ENCODE data around the gene LRIG2.
A peak's percentile ranks its signal among the peaks of the same experiment; 100 is the strongest.

The LRIG2 gene

GRCh38 chr1:113170519-113170918 lies 97.5 kb downstream of the LRIG2 start:
- no peaks in the 10 kb centered on the region for H3K36me3 ChIP-seq (ENCODE audit: control insufficient read depth in 1 of 2, insufficient read depth in 2 of 2, low read depth in 1 of 2, low read length in 2 of 2)
- 76% methylated on average over 4 of the region's 4 CpGs for WGBS
- H3K4ac ChIP-seq (ENCODE audit: low read depth in 1 of 2, low read length in 2 of 2): no peak overlapping the region
- no peak overlapping the region for H3K9ac ChIP-seq (ENCODE audit: low read length)
- H2AFZ ChIP-seq (ENCODE audit: low read depth, low read length): no peak overlapping the region
- no peak overlapping the region for H2BK12ac ChIP-seq (ENCODE audit: low read length in 2 of 2)
- no peak overlapping the region for H2BK15ac ChIP-seq (ENCODE audit: low read depth, poor library complexity, severe bottlenecking)
- H3K14ac ChIP-seq (ENCODE audit: low read length in 2 of 2): peak overlapping the region in 1 of 2 experiments; percentile 70
- H3K9me3 ChIP-seq (ENCODE audit: control insufficient read depth, low read length): peaks cover 21% of the 10 kb centered on the region
- no peak overlapping the region for H2BK5ac ChIP-seq (ENCODE audit: low read depth, low read length, poor library complexity, severe bottlenecking)
- H3K18ac ChIP-seq (ENCODE audit: low read depth in 1 of 2, low read length in 2 of 2): no peak overlapping the region
- no peaks in the 10 kb centered on the region for H3K79me1 ChIP-seq (replicated peaks; ENCODE audit: low read length, poor library complexity, severe bottlenecking)
- H2AK5ac ChIP-seq (ENCODE audit: low read length, severe bottlenecking): no peak overlapping the region
- no peak overlapping the region for H3K23ac ChIP-seq (ENCODE audit: low read length in 2 of 2)
- H3K4me2 ChIP-seq (ENCODE audit: low read length, poor library complexity, severe bottlenecking): no peak overlapping the region
- H3K4me1 ChIP-seq (ENCODE audit: control insufficient read depth, insufficient read depth, low read depth, low read length): peaks cover 1% of the 10 kb centered on the region
- no peaks in the 10 kb centered on the region for H3K27me3 ChIP-seq (ENCODE audit: control insufficient read depth in 1 of 2, insufficient read depth in 1 of 2, low read length in 2 of 2)
- no peak overlapping the region for H4K8ac ChIP-seq (ENCODE audit: low read length)
- no peak overlapping the region for H3K4me3 ChIP-seq (ENCODE audit: insufficient read depth in 1 of 2, low read depth in 1 of 2, low read length in 2 of 2)
- no peak overlapping the region for H2BK120ac ChIP-seq (ENCODE audit: low read depth, low read length)
- DNase-seq: no peak
- H4K91ac ChIP-seq (ENCODE audit: low read length): peak overlapping the region; percentile 37
- no peak overlapping the region for H3K27ac ChIP-seq (ENCODE audit: low read length, poor library complexity, severe bottlenecking)

- Histone ChIP-seq H2BK12ac (ENCODE audit: low read length in 2 of 2) (no peak overlapping the region), H3K4me3 (ENCODE audit: insufficient read depth in 1 of 2, low read depth in 1 of 2, low read length in 2 of 2) (no peak overlapping the region), H4K8ac (ENCODE audit: low read length) (no peak overlapping the region), H2BK5ac (ENCODE audit: low read depth, low read length, poor library complexity, severe bottlenecking) (no peak overlapping the region), H3K27me3 (ENCODE audit: control insufficient read depth in 1 of 2, insufficient read depth in 1 of 2, low read length in 2 of 2) (peaks cover 0 to 2% of the 10 kb centered on the region in 2 experiments), H3K4me2 (ENCODE audit: low read length, poor library complexity, severe bottlenecking) (no peak overlapping the region), H3K18ac (ENCODE audit: low read depth in 1 of 2, low read length in 2 of 2) (no peak overlapping the region), H2BK15ac (ENCODE audit: low read depth, poor library complexity, severe bottlenecking) (no peak overlapping the region), H3K9ac (ENCODE audit: low read length) (no peak overlapping the region), H3K4ac (ENCODE audit: low read depth in 1 of 2, low read length in 2 of 2) (no peak overlapping the region), H3K23ac (ENCODE audit: low read length in 2 of 2) (peak overlapping the region in 1 of 2 experiments; percentile 9), H3K14ac (ENCODE audit: low read length in 2 of 2) (no peak overlapping the region), H2AK5ac (ENCODE audit: low read length, severe bottlenecking) (no peak overlapping the region), H3K27ac (ENCODE audit: low read length, poor library complexity, severe bottlenecking) (no peak overlapping the region), H2BK120ac (ENCODE audit: low read depth, low read length) (no peak overlapping the region), H3K79me1 (replicated peaks; ENCODE audit: low read length, poor library complexity, severe bottlenecking) (no peaks in the 10 kb centered on the region), H3K36me3 (ENCODE audit: control insufficient read depth in 1 of 2, insufficient read depth in 2 of 2, low read depth in 1 of 2, low read length in 2 of 2) (no peaks in the 10 kb centered on the region), H3K4me1 (ENCODE audit: control insufficient read depth, insufficient read depth, low read depth, low read length) (no peaks in the 10 kb centered on the region), H4K91ac (ENCODE audit: low read length) (no peak overlapping the region), H2AFZ (ENCODE audit: low read depth, low read length) (no peak overlapping the region), H3K9me3 (ENCODE audit: control insufficient read depth, low read length) (peaks cover 4% of the 10 kb centered on the region)
- no peak for DNase-seq
- WGBS: 87% methylated on average over 3 of the region's 3 CpGs
These were observed 105.1 kb downstream of the LRIG2 start for GRCh38 chr1:113178106-113178505.

- Histone ChIP-seq H3K4me2 (ENCODE audit: low read length, poor library complexity, severe bottlenecking) (no peak overlapping the region), H2BK15ac (ENCODE audit: low read depth, poor library complexity, severe bottlenecking) (no peak overlapping the region), H3K4me3 (ENCODE audit: insufficient read depth in 1 of 2, low read depth in 1 of 2, low read length in 2 of 2) (no peak overlapping the region), H3K23ac (ENCODE audit: low read length in 2 of 2) (no peak overlapping the region), H2BK5ac (ENCODE audit: low read depth, low read length, poor library complexity, severe bottlenecking) (no peak overlapping the region), H3K4me1 (ENCODE audit: control insufficient read depth, insufficient read depth, low read depth, low read length) (no peaks in the 10 kb centered on the region), H3K79me1 (replicated peaks; ENCODE audit: low read length, poor library complexity, severe bottlenecking) (no peaks in the 10 kb centered on the region), H3K9me3 (ENCODE audit: control insufficient read depth, low read length) (peaks cover 2% of the 10 kb centered on the region), H2BK120ac (ENCODE audit: low read depth, low read length) (no peak overlapping the region), H3K27me3 (ENCODE audit: control insufficient read depth in 1 of 2, insufficient read depth in 1 of 2, low read length in 2 of 2) (peaks cover 0 to 2% of the 10 kb centered on the region in 2 experiments), H3K4ac (ENCODE audit: low read depth in 1 of 2, low read length in 2 of 2) (no peak overlapping the region), H3K36me3 (ENCODE audit: control insufficient read depth in 1 of 2, insufficient read depth in 2 of 2, low read depth in 1 of 2, low read length in 2 of 2) (no peaks in the 10 kb centered on the region), H3K9ac (ENCODE audit: low read length) (no peak overlapping the region), H3K18ac (ENCODE audit: low read depth in 1 of 2, low read length in 2 of 2) (no peak overlapping the region), H2BK12ac (ENCODE audit: low read length in 2 of 2) (no peak overlapping the region), H3K27ac (ENCODE audit: low read length, poor library complexity, severe bottlenecking) (no peak overlapping the region), H4K8ac (ENCODE audit: low read length) (no peak overlapping the region), H2AFZ (ENCODE audit: low read depth, low read length) (no peak overlapping the region), H2AK5ac (ENCODE audit: low read length, severe bottlenecking) (no peak overlapping the region), H3K14ac (ENCODE audit: low read length in 2 of 2) (no peak overlapping the region), H4K91ac (ENCODE audit: low read length) (no peak overlapping the region)
- WGBS: 95% methylated on average over 3 of the region's 3 CpGs
- peak; percentile 1 for DNase-seq
These were observed 105.5 kb downstream of the LRIG2 start for GRCh38 chr1:113178522-113178921.

Data from mesenchymal stem cell (in vitro differentiated cells and primary cell).